ENCODE data around the gene ZC3H12D.

Gene ZC3H12D

DNA sequence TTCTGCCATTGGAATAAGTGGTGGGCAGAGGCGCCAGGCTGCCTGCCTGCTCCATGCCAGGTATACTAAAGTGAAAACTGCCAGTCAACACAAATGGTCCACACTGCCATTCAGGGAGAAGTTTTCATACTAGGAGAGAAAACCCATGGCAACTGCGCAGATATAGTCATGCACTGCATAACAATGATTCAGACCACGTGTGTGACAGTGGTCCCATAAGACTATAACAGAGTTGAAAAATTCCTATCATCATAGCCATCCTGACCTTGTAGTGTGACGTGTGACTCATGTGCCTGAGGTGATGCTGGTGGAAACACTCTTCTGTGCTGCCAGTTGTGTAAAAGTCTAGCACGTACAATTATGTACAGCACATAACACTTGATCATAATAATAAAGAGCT is 25.1 kb downstream of the ZC3H12D start:
- no peak for DNase-seq (ENCODE audit: low read depth, low spot score)
- H3K4me3 ChIP-seq (ENCODE audit: low read depth, low read length), result no peak overlapping the region
- in situ Hi-C loops (cut with HindIII; ENCODE audit: low sequenced_read_pairs), result no loop called here
- TF ChIP-seq, protein P1, sequence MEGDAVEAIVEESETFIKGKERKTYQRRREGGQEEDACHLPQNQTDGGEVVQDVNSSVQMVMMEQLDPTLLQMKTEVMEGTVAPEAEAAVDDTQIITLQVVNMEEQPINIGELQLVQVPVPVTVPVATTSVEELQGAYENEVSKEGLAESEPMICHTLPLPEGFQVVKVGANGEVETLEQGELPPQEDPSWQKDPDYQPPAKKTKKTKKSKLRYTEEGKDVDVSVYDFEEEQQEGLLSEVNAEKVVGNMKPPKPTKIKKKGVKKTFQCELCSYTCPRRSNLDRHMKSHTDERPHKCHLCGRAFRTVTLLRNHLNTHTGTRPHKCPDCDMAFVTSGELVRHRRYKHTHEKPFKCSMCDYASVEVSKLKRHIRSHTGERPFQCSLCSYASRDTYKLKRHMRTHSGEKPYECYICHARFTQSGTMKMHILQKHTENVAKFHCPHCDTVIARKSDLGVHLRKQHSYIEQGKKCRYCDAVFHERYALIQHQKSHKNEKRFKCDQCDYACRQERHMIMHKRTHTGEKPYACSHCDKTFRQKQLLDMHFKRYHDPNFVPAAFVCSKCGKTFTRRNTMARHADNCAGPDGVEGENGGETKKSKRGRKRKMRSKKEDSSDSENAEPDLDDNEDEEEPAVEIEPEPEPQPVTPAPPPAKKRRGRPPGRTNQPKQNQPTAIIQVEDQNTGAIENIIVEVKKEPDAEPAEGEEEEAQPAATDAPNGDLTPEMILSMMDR (IDR thresholded peaks at IDR 0.05; ENCODE audit: low read depth, low read length), result no peak

DNA sequence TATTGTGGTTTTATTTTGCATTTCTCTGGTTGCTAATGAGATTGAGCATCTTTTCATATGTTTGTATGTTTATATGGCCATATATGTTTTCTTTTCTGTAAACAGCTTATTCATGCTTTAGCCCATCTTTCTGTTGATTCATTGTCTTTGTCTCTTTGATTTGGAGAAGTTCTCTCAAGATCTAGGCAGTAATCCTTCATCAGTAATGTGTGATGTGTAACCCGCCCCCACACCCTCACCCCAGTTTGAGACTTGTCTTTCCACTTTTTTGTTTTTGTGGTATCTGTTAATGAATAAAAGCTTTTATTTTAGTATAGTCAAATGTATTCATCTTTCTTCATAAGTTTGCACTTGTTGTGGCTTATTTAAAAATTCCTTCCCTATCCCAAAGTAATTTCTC is 26.0 kb downstream of the ZC3H12D start:
- in situ Hi-C loops (cut with HindIII; ENCODE audit: low sequenced_read_pairs), result no loop called here
- no peak overlapping the region for H3K4me3 ChIP-seq (ENCODE audit: low read depth, low read length)
- TF ChIP-seq, protein P1 (IDR thresholded peaks at IDR 0.05; ENCODE audit: low read depth, low read length), result no peak
- no peak for DNase-seq (ENCODE audit: low read depth, low spot score)

DNA sequence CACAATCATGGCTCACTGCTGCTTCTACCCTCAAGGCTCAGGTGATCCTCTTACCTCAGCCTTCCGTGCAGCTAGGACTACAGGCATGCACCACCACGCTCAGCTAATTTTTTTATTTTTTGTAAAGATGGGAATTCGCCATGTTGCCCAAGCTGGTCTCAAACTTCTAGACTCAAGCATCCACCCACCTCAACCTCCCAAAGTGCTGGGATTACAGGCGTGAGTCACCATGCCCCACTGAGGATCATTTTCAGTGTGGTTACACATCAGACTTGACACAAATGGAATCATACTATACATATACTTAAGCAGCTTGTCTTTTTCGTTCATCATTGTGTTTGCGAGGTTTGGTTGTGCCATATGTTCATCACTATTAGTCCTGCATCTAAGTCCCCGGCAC is 26.6 kb downstream of the ZC3H12D start:
- no peak overlapping the region for H3K4me3 ChIP-seq (ENCODE audit: low read depth, low read length)
- in situ Hi-C loops (cut with HindIII; ENCODE audit: low sequenced_read_pairs), result no loop called here
- TF ChIP-seq, protein P1 (IDR thresholded peaks at IDR 0.05; ENCODE audit: low read depth, low read length), result no peak
- DNase-seq (ENCODE audit: low read depth, low spot score), result no peak

DNA sequence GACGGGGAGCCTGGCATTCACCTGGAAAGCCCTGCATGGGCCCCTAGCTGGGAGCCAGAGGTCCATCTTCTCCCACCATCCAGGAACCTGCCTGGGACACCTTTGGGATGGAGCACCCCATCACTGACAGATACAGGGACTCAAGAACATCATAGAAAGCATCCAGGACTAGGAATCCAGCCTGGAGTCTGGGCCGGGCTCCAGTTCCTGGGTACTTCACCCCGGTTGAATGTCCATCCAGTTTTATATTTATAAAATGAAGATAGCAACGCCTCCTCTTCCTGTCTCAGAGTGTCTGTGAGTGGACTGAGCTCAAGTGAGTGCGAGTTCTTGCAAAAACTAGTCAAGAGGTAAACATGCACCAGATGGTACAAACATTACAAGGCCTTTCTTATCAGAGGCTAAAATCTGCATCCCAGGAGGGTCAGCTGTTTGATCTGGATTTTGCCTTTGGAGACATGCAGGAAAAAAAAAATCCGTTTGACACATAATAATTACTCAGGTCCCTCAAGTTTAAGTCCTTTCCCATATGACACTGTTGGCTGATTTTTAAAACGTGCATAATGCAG is 27.4 kb downstream of the ZC3H12D start:
- no peak for DNase-seq (ENCODE audit: low read depth, low spot score)
- TF ChIP-seq, protein P1 (IDR thresholded peaks at IDR 0.05; ENCODE audit: low read depth, low read length), result no peak
- H3K4me3 ChIP-seq (ENCODE audit: low read depth, low read length), result no peak overlapping the region
- in situ Hi-C loops (cut with HindIII; ENCODE audit: low sequenced_read_pairs), result no loop called here

DNA sequence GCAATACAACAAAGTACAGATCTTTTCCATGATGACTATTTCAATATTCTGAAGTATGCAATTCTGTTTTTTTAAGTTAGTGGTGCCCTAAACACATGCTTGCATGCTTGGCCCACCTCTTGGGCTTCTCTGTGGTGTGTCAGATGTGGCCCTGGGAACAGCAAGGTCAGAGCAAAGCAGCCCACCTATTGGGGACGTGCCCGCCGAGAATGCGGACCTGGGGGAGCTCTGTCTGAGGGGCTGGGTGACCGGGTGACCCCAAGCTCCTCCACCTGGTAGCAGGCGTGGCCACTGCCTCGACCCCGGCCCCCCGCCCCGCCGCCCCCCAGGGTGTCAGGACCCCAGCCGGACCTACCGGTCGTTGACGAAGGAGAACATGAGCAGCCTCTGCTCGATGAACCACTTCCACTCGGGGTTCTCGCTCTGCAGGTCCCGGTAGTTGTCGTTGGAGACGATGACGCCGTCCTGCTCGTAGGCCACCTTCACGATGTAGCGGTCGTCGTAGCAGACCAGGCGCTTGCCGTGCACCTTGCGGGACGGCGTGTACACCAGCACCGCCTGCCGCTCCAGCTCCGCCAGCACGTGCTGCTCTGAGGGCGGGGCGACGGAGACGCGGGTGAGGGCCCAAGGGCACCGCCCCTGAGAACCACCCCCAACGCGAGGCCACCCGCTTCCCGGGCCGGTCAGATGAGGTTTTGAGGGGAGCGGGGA is 28.3 kb downstream of the ZC3H12D start:
- DNase-seq (ENCODE audit: low read depth, low spot score), result no peak
- in situ Hi-C loops (cut with HindIII; ENCODE audit: low sequenced_read_pairs), result no loop called here
- H3K4me3 ChIP-seq (ENCODE audit: low read depth, low read length), result no peak overlapping the region
- TF ChIP-seq, protein P1 (IDR thresholded peaks at IDR 0.05; ENCODE audit: low read depth, low read length), result no peak

DNA sequence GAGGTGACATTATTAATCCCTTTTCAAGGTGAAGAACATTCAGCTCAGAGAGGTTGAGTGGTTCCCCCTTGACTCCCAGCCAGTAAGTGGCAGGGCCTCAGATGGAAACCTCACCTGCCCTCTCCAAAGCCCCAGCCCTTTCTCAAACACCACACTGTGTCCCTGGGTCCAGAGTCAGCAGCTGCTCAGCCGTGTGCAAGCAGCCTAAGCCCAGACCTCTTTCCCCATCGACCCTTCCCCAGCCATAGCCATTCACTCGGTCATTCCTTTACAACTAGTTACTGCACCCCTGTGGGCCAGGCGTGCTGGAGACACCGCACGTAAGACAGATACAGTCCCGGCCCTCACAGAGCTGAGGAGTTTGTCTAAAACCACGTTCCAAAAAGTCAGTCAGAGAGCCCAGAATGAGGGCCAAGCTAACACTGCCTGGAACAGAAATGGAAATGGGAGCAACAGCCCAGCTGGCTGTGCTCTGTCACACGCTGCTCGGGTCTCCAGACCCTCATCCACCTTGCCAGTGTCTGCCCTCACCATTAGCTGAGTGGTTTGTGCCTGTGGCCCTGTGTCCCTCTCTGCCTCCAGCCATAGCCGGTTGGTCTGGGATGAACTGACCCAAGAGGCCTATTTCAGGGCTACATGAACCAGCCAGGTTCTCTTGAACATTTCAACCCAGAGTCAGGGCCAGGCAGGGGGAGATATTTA is 29.6 kb downstream of the ZC3H12D start:
- DNase-seq (ENCODE audit: low read depth, low spot score), result no peak
- in situ Hi-C loops (cut with HindIII; ENCODE audit: low sequenced_read_pairs), result no loop called here
- TF ChIP-seq, protein P1 (IDR thresholded peaks at IDR 0.05; ENCODE audit: low read depth, low read length), result no peak
- no peak overlapping the region for H3K4me3 ChIP-seq (ENCODE audit: low read depth, low read length)
